Measurements from ENCODE around the gene VEGFD.
A peak's percentile ranks its signal among the peaks of the same experiment; 100 is the strongest.
"Not testable (repeated sequence)": the region's sequence is repeated elsewhere in the genome, so short reads cannot be mapped to it uniquely, and the experiment has no call there.

The VEGFD gene

DNA sequence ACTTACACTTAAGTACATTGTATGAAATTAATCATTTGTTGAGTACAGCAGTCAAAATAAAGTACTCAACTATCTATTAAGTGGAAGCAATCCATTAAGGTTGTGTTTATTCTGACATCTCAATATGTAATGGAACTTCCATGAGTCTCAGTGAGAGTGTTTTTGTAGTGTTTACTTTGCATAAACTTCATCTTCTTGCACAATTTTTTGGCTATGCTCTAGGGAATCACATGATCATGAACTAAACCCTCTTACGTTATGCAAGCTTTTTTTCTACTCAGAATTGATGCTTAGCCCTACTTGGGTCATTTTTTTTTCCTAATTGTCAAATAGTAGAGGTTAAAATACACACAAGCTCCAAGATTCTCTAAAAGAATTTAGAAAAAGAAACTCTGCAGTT, 27.8 kb downstream of the VEGFD start:
- no peak for DNase-seq

GRCh38 chrX:15350329-15350996, 33.8 kb downstream of the VEGFD start:
- DNase-seq: no peak

DNA sequence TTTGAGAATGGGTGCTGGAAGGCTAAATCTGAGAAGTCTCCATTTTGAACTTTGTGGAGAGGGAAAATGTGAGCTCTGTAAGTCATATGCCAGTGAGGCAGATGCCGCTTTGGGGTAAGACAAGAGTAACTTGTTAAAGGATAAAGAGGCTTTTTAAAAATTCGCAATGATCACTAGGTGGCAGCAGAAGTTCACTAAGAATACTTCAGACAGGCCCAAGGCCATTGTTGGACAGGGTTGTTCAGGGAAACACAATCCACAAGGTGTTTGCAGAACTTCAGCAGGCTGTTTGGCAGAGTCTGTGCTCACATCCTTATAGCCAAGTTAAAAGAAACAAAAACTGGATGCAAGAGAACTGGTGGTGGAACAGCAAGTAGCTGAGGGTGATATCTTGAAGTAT, 35.2 kb downstream of the VEGFD start:
- DNase-seq: no peak

DNA sequence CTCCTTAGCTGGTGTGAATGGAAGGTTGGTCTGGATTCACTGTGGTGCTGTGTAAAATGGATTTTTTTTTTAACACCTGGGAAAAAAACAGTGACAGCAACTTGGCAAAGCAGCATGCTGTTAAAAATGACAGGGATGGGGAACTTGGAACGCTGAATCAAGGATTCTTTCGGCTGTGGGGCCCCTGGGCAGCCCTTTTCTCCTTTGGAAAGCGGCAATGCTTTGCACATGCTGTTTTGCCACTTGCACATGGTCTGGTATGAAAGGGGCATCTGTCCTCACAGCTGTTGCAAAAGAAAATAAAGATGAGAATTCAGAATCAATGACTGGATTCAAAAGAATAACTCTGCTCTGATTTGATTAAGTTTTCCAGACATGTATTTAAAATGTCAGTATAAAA, 38.2 kb downstream of the VEGFD start:
- no peak for DNase-seq

GRCh38 chrX:15344106-15344505, 40.1 kb downstream of the VEGFD start:
- no peak for DNase-seq

DNA sequence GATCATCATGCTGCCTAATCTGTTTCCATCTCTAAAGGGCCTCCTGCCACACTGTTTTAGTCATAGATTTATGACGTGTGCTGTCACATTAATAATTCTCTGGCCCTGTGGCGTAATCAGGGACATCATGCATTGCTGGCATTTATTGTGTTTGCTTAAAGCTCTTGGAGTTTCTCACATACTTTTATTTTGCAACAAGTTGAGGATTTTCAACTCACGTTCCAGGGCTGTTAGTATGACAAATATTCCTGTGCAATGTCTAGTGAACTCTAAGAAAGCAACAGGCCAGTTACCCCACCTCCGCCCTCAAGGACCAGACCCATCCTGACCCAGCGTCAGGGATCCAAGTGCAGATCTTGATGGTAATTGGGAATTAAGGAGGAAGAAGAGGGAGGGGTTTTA, 41.1 kb downstream of the VEGFD start:
- no peak for DNase-seq

GRCh38 chrX:15340867-15341266, 43.3 kb downstream of the VEGFD start:
- no peak for DNase-seq

DNA sequence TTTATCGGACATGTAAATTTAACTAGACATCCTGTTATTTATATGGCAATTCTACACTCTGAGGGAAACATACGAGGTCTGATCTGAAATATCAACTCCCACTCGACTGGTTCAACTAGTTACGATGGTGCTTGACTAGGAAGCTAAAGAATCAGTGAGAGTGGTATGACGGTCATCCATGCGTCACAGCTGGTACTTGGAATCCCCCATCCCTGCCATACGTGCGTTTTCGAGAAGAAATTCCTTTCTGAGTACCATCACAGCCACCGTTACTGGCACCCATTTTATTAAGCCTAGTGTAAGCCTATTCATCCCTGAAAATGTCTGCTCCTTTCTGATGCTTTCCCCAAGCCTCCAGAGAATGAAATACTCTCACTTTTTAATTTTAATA, 48.2 kb downstream of the VEGFD start:
- DNase-seq: peak; percentile 29

GRCh38 chrX:15335135-15336022, 48.8 kb downstream of the VEGFD start, which contains the start of gene PIGA:
TSS of gene PIGA (minus strand) at chrX:15335523. CDS start at chrX:15331930, 3,593 bp downstream.
- peak; percentile 86 for DNase-seq

GRCh38 chrX:15334561-15334960, 49.7 kb downstream of the VEGFD start:
- DNase-seq: no peak

- DNase-seq: no peak
Measured at GRCh38 chrX:15328821-15329220, 55.4 kb downstream of the VEGFD start.

DNA sequence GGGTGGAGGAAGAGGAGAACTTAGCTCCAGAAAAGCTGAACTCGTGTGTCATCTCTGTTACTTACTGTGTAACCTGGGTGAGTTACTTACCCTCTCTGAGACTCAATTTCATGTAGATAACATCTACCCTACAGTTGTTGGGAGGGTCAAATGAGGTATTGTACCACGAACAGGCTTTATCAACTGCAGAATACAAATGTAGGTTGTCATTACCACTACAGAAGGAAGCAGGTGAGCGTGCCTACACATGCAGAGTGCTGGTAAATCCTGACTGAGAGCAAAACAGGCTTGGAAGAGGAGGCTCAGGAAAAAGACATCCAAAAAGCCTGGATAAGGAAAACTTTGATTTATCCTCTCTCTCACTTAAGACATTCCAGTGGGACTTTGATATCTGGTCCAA, 56.1 kb downstream of the VEGFD start:
- DNase-seq: no peak

- no peak for DNase-seq
Measured at GRCh38 chrX:15322472-15322871, 61.7 kb downstream of the VEGFD start.

GRCh38 chrX:15322072-15322471, 62.1 kb downstream of the VEGFD start:
- no peak for DNase-seq

- no peak for DNase-seq
Measured at GRCh38 chrX:15321447-15321846, 62.8 kb downstream of the VEGFD start.

GRCh38 chrX:15320297-15320696, 63.9 kb downstream of the VEGFD start:
- DNase-seq: no peak

GRCh38 chrX:15319075-15319474, 65.1 kb downstream of the VEGFD start:
- DNase-seq: no peak

GRCh38 chrX:15315509-15315908, 68.7 kb downstream of the VEGFD start, which contains the start of gene ASB11:
TSS of gene ASB11 (minus strand) at chrX:15315640. CDS start at chrX:15315605, 35 bp downstream.
- DNase-seq: no peak

GRCh38 chrX:15314472-15314871, 69.7 kb downstream of the VEGFD start:
- DNase-seq: no peak

GRCh38 chrX:15311119-15311518, 73.1 kb downstream of the VEGFD start:
- DNase-seq: no peak

DNA sequence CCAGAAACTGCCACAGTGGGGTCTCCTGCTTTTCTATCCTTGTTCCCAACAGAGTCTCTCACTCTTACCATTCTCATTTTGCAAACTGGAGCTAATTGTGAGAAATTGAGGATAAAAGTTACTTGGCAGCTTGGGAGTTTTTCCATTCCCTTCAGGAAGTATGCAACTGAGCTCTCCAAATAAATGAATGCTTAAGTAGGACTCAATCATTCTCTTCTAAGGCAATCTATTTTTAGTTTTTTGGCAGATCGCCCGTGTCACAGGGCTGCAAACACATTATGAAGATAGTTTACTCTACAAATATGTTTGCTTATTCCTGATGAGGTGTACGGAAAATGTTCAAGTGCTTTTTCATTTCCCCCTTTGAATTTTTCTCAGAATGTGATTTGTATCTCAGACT, 74.1 kb downstream of the VEGFD start:
- DNase-seq: no peak

GRCh38 chrX:15305899-15306298, 78.3 kb downstream of the VEGFD start:
- not testable (repeated sequence) for DNase-seq

DNA sequence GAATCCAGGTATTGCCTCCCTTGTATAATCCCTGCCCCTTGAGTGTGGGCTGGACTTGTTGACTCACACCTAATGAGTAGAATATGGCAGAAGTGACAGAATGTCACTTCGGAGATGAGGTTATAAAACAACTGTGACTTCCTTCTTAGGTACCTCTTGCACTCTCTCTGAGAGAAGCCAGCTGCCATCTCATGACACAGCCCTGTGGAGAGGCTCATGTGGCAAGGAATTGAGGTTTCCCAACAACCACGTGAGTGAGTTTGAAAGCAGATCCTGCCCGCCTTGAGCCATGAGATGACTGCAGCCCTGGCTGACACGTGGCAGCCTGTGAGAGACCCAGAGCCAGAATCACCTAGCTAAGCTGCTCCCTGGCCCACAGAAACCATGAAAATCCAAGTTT, 82.3 kb downstream of the VEGFD start:
- DNase-seq: no peak

Data from activated CD4-positive, alpha-beta T cell treated with anti-CD3 and anti-CD28 coated beads, Interleukin-2, amount 50 U/mL, for 1 hour (primary cell).